Stimulated activated CD8-positive, alpha-beta memory T cell treated with anti-CD3 and anti-CD28 coated beads, Interleukin-4, amount 100 ng/mL, for 4 hours (primary cell): ENCODE data around the gene DDX24.

Experiments used
- DNase-seq, 2 donors: peaks; one replicate each; pipeline ENCODE4 v3.0.0-alpha.2; 2020; ENCODE audit warnings: low read depth in 2 of 2, low spot score in 1 of 2

DDX24 gene, protein sequence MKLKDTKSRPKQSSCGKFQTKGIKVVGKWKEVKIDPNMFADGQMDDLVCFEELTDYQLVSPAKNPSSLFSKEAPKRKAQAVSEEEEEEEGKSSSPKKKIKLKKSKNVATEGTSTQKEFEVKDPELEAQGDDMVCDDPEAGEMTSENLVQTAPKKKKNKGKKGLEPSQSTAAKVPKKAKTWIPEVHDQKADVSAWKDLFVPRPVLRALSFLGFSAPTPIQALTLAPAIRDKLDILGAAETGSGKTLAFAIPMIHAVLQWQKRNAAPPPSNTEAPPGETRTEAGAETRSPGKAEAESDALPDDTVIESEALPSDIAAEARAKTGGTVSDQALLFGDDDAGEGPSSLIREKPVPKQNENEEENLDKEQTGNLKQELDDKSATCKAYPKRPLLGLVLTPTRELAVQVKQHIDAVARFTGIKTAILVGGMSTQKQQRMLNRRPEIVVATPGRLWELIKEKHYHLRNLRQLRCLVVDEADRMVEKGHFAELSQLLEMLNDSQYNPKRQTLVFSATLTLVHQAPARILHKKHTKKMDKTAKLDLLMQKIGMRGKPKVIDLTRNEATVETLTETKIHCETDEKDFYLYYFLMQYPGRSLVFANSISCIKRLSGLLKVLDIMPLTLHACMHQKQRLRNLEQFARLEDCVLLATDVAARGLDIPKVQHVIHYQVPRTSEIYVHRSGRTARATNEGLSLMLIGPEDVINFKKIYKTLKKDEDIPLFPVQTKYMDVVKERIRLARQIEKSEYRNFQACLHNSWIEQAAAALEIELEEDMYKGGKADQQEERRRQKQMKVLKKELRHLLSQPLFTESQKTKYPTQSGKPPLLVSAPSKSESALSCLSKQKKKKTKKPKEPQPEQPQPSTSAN

GRCh38 chr14:94080621-94081385 lies at the start of gene DDX24, which contains the start of gene IFI27L1:
Gene DDX24, minus strand, starts transcription at chr14:94081202. Its CDS starts 1,460 bp downstream, at chr14:94079742.
Gene IFI27L1, plus strand, starts transcription at chr14:94081310. Its CDS starts 15,628 bp downstream, at chr14:94096938.
- DNase-seq, result peak; percentile 92 to 93

DNA sequence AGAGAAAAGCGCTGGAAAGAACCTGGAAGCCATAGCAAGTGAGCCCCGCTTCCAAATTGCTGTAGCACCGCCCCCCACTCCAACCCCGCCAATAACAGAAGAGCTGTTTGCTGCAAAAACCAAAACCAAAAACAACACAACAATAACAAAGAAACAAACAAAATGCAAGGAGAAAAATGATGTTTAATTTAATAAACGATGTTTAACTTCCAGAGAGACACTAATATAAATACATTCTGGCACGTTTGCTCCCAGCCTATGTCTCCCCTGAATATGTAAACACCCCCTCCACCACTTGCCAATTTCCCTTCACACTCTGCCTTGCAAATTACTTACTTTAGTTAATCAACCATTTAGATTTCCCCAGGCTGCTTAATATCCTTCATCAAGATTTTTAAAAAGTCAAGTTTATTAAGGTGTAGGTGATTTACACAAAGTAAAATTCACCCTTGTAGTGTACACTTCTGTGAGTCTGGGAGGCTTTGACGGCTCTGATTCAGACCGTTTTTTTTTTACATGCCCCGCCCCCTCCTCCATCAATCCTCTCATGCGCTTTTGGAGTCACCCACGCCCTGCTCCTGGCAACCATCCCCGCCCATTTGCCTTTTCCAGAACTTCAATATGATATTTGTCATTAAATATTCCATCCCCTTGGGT lies 48.9 kb upstream of the DDX24 start:
- DNase-seq, result no peak

DNA sequence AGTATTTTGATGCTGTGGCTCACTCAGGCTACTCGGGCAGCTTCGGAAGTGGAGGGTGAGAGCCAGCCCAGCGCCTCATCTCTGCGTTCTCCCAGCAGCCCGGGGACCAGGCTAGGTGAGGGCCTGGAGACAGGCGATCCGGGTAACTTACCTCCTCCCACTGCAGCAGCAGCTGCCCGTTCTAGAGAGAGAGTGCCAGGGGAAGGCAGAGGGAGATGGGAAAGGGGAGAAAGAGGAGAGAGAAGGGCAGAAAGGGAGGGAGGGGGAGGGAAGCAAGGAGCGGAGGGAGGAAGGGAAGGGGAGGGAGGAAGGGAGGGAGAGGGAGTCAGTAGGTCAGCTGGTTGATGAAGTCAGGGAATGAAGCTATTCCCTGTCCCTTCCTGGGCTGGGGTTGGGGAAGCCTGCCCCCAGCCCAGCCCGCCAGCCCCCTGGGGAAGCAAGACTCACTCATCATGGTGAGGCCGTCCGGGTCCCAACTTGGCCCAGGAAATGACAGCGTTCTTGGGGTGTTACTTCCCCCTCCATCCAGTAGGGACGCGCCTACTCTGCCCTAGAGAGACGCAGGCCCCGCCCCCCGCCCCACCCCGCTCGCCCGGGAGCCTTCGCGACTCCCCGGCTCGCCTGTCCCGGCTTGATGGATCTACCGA lies 48.2 kb upstream of the DDX24 start, which contains the start of gene IFI27L2:
IFI27L2 (minus strand) TSS at position 494 of the 647 bp plus-strand sequence; CDS start at position 454, 40 bp downstream.
- peak; percentile 10 to 27 for DNase-seq

- DNase-seq, result no peak
These were observed 47.3 kb upstream of the DDX24 start for GRCh38 chr14:94128216-94128839.

DNA sequence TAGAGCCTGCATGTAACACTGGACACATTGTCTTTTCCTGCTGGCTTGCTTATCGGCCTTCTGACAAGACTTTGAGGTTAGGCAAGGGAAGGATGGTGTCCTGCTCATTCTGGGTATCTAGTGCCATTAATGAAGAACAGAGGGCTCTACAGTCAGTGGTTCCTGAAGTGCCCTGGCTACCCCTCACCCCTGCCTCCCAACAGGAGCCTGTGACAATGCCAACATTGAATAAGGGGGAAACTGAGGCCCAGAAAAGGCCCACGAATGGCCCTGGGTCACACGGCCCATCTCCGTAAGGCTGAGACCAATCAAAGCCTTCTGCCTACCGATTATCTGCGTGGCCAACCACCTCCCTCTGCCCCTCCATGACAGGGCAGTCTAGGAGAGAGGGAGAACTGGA lies 46.3 kb upstream of the DDX24 start:
- no peak for DNase-seq

GRCh38 chr14:94126800-94127199 lies 45.8 kb upstream of the DDX24 start:
- DNase-seq, result no peak

DNA sequence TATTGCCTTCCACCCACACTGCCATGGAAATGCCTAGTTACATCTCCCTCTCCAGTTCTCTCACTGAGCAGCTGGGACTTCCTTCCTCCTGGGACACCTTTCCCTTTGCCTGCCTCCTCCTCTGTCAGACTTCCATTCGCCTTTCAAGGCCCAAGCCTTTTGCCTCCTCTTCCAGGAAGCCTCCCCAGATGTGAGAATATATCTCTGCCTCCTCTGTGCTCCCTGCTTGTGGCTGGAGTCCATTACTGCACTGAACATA lies 45.3 kb upstream of the DDX24 start:
- DNase-seq, result no peak

GRCh38 chr14:94125659-94126418 lies 44.8 kb upstream of the DDX24 start:
- DNase-seq, result no peak

- no peak for DNase-seq
These were observed 43.8 kb upstream of the DDX24 start for GRCh38 chr14:94124582-94125377.

DNA sequence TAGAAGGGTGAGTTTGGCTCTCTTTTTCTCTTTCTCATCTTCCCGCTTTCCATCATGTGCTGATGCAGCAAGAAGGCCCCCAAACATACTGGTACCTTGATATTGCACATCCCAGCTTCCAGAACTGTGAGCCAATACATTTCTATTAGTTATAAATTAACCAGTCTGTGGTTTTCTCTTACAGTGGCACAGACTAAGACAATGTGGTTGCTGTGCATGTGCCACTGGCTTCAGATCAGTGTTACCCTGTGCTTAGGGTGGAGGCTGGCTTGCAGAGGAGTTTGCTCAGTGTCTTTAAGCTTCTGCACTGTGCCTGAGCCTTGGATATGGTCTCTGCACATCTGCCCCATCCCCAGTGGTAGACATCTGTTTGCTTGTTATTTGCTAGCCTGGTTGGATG lies 42.9 kb upstream of the DDX24 start:
- no peak for DNase-seq

DNA sequence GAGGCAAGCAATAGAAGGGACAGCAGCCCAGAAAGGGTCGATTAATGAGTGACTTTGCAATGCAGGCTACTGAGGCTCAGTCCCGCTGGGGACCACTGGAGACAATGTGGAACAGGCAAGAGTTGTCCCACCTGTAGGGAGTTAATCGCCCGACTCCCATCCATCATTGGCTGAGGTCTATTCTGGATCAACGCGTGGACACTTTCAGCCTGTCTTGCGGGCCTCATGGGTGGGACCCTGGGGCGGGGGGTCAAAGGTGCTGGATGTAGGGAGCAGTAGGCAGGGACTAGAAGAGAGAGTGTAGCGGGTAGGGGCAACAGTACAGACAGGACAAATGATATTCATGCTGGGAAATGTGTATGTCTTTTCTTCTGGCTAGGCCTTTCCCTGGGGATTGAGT lies 42.3 kb upstream of the DDX24 start:
- no peak for DNase-seq

DNA sequence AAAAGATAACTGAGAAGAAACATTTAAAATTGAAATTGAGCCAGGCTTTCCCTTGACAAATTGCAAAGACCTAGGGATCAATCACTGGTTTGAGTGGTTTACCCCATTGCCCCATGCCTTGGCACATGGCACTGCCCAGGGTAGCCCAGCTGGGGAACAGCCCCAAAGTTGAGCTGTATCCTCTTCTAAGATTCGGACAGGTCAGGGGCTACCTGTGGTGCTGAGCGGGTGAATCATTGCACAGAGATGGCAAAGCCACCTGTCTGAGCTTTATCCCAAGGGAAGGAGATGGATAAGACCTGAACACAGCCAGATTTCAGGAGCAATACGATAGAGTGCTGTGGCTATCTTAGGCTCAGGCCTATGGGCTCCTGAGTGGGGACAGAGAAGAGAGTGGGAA lies 41.4 kb upstream of the DDX24 start:
- DNase-seq, result no peak

DNA sequence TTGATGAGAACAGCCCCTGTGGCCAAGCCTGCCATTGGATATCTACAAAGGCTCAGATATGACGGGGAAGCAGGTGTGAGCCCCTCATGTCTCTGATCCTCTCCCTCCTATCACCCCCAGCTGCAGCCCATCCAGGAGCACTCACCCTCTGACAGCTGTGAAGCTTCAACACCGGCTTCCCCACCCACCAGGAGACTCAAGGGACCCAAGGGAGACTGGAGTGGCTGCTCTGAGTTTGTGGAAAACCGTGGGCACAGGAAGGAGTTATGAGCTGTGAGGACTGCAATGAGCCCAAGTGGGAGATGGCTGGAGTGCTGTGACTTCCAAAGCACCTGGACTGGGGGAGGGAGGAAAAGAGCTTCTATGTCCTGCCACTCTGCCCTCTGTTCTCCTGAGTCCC lies 40.5 kb upstream of the DDX24 start:
- DNase-seq, result no peak

DNA sequence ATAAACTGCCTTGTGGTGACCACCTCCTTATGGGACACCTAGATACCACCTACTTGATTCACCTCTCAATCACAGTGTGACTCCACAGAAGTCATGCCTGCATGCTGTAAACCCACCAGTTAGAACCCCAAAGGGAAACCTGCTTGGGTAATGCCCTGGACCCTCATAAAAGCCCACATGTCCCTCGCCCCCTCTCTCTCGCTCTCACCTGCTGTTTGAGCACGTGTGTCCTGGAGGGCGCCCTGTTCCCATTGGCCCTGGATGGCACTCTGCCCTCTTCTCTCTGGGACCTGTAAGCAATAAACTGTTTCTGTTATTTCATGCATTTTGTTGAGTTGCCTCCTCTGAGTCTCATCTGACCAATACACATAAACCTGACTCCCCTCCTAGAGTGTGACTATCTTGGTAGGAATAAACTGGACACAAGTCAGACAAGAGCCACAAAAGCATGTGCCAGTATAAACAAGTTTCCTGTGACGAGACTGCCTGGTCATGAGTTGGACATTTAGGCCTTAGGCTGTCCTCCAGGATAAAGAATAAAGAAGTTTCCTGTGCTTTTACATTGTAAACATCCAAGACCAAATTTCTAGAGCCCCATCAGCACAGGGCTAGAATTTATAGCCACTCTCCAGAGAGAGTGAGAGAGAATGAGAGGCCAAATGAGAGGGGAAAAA lies 39.8 kb upstream of the DDX24 start:
- DNase-seq, result no peak

GRCh38 chr14:94119071-94119470 lies 38.1 kb upstream of the DDX24 start:
- DNase-seq, result no peak

DNA sequence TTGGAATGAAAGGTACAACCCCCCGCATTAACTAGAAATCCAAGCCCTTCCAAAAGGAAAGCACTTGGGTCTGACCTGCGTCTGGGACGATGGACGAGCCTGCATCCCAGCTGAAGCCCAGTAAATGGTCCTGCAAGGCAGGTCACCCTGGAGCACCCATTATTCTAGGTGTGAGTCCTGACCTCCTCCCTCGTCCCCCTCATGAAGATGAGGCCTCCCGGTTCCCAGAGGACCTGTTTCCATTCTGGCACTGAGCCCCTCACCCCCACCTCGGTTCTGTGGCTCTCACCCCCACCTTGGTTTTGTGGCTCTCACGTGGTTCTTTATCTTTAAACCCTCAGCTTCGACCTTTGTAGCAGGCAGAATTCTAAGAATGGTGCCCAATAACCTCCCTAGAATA lies 36.9 kb upstream of the DDX24 start:
- no peak for DNase-seq

- DNase-seq, result no peak
These were observed 35.7 kb upstream of the DDX24 start for GRCh38 chr14:94116701-94117100.

DNA sequence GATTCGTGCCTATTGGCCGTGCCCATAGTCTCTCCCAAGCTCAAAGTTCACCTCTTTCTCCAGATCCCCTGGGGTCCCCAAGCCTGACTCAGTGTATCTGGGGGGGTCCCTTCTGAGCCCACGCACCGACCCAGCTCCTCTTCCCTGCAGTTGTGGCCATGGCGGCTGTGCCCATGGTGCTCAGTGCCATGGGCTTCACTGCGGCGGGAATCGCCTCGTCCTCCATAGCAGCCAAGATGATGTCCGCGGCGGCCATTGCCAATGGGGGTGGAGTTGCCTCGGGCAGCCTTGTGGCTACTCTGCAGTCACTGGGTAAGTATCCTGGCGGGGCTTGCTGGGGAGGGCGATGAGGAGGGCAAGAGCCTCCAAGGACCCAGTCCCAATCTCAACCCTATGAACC lies 34.6 kb upstream of the DDX24 start:
- DNase-seq, result no peak
